HG03571 (cell line): ENCODE measurements around the gene DRD3.

ENCODE experiments used
- ATAC-seq: cut with Tn5 transposase; IDR thresholded peaks from one replicate; pipeline ENCODE4 v1.9.1; 2021; ENCODE audit not compliant: unreplicated experiment

Gene DRD3

GRCh38 chr3:114178770-114179368 is at the start of gene DRD3:
Gene DRD3 (minus strand): TSS chr3:114179052. CDS start chr3:114171992, 7,060 bp downstream.
- no peak for ATAC-seq

GRCh38 chr3:114227076-114227475 is 48.2 kb upstream of the DRD3 start:
- ATAC-seq = no peak

- no peak for ATAC-seq
Observed at GRCh38 chr3:114226313-114226712, 47.5 kb upstream of the DRD3 start.

GRCh38 chr3:114223143-114223542 is 44.3 kb upstream of the DRD3 start:
- peak; percentile 92 for ATAC-seq

- ATAC-seq = no peak
Observed at GRCh38 chr3:114221881-114222264, 43.0 kb upstream of the DRD3 start.

GRCh38 chr3:114221165-114221880 is 42.5 kb upstream of the DRD3 start:
- no peak for ATAC-seq

GRCh38 chr3:114219741-114220140 is 40.9 kb upstream of the DRD3 start:
- ATAC-seq = no peak

GRCh38 chr3:114218578-114219185 is 39.8 kb upstream of the DRD3 start:
- no peak for ATAC-seq

DNA sequence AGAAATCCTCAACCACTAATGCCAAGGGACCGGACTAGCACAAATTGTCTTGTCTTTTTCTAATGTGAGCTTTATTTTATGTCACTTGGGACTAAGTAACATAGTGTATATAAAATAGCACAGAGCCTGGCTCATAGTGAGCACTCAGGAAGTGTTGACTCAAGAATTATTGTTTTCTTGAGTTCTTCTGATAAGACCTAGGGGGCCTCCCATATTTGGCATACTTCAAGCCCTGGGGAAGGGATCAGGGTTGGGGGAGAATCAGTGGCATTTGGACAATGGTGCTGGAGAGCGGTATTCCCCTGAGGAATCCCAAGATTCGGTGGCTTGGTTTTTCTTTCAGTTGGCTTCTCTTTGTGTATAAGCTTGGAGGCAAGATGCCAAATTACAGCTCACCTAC is 39.2 kb upstream of the DRD3 start:
- no peak for ATAC-seq

DNA sequence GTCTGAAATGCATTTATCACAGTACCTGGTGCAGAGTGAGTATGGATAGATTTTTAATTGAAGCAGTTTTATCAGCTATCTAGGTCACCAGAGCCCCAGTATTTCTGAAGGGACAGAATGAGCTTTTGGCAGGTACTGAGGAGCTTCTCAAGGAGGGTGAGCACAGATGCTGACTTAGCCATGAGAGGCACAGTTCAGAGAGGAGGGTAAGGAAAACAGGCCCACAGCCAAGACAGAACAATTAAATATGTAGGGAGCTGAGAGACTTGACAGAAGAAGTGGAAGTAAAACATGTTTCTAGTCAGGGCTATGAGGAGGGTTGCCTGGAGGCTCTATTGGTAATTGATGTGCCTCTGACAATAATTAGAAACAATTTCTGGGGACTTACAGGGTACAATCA is 38.4 kb upstream of the DRD3 start:
- no peak for ATAC-seq

GRCh38 chr3:114216186-114216970 is 37.5 kb upstream of the DRD3 start:
- ATAC-seq = no peak

DNA sequence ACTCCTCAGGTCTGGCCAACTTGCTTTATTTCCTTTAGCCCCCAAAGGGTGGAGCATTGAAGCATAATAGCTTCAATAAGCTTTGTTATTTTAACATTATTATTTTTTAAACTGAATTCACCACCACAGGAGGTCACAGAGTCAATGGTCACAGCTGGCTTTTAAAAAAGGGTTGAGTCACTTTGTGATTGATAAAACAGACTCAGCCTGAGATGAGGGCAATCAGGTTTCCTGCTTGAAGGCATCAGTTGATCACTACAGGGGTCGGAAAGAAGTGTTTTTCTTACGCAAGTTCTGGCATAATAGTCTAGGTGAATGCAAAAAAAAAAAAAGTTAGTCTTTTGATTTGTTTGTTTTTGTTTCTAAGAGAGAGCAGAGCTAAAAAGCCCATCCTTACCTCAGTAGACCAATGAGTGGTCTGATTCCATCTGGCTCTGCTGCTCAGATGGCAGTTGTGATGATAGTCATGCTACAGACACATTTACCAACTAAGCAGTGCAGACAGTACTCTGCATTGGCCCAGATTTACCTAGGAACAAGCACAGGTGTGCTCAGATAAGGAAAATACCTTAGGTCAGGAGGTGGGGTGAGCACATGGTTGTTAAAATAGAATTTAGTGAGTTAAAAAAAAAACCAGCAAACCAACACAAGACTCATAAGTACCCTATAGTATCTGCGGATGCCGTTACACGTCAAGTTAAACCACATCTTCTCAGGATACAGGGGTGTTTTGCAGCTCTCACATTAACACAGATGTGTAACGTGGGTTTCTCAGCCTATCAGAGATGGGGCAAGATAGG is 35.9 kb upstream of the DRD3 start:
- no peak for ATAC-seq

- ATAC-seq = peak; percentile 82
Observed at GRCh38 chr3:114213627-114214541, 35.0 kb upstream of the DRD3 start.

DNA sequence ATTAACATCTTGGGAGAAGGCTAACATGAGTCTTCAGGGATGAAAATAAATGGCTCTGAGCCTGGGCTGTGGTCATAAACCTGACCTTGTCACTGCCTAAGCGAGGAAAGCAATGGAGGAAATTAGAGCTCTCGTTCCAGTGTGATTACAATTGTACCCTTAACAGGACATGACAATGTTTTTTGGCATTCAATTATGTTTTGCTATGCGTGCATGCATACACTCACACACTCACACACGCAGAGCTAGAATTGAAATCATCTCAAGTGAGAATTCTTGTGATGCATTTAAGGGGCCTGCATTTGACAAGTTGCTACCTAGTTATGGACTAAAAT is 34.4 kb upstream of the DRD3 start:
- no peak for ATAC-seq

- no peak for ATAC-seq
Observed at GRCh38 chr3:114212646-114213045, 33.8 kb upstream of the DRD3 start.

DNA sequence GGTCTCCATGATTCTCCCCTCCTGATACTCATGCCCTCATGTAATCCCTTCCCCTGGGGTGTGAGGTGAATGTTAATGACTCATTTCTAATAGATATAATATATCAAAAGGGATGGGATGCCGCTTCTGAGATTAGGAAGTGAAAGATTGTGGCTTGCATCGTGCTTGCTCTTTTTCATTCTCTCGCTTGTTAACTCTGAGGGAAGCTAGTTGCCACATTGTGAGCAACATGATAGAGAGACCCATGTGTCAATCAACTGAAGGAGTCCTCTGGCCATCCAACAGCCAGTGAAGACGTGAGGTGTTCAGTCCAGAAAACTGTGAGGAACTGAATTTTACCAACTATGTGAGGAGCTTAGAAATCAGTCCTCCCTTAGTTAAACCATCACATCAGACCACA is 28.9 kb upstream of the DRD3 start:
- peak; percentile 97 for ATAC-seq

GRCh38 chr3:114206342-114206741 is 27.5 kb upstream of the DRD3 start:
- ATAC-seq = no peak

DNA sequence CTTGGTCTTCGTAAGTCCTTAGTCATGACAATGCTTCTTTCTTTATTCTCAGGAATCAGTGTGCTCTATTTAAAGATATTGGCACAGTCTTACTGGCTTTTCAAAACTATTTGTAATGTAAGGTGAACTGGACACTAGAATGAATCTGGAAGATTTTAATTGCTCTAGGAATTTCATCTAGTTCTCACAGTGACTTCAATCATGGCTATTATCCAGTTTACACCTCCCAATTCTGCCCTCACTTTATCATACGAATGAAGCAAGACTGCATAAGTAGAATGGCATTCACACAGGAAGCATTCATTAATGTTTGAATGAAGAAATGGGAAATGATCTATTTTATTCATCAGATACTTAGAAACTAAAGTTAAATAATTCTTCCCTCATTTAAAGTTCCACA is 26.7 kb upstream of the DRD3 start:
- no peak for ATAC-seq

DNA sequence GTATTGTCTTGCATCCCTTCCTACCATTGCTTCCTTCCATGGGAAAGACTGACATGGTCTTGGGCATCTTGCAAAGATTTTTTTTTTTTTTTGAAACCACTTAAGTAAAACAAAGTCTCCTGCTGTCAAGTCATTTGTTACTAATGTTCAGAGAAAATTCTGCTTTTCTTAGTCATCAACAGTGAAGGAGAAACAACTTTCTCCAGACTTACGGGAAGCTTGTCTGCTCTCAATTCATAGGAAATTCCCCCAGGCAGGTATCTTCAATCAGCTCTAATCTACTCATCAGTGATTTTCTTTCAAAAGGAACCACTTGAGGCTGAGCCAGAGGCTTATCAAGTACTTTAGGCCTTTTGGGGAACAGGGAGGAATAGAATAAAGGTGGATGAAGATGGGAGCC is 15.9 kb upstream of the DRD3 start:
- no peak for ATAC-seq

DNA sequence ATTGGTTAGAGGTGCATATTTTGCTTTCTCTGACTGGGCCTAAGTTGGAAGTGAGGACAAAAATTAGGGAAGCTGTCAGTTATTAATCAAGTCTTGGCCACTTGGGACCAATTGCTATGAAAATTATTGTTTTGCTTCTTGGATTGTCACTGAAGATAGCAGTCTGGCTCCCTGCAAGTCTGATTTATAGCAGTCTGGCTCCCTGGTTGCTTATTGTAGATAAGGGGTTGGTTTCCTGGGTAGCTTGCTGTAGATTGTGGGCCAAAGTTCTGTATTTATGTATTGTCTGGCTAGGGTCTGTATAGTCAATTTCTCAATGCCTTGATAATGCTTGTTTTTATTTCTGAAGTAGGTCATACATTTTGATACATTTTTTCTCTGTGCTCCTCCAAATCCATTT is 13.3 kb upstream of the DRD3 start:
- no peak for ATAC-seq
